HEK293 (cell line): ENCODE results near the gene PNLDC1.

Experiments
- CTCF ChIA-PET: fragments of 350-600 bp; formaldehyde crosslinking; extraction: SDS; loops from one replicate; lab custom pipeline; 2021; ENCODE audit warnings: antibody characterized with exemption; lab: Yijun Ruan, JAX
- POLR2A ChIA-PET: fragments of 300-600 bp; formaldehyde crosslinking; extraction: SDS; loops from one replicate; lab custom pipeline; 2020; ENCODE audit warnings: antibody characterized with exemption, inconsistent platforms; lab: Yijun Ruan, JAX
- H3K27ac ChIP-seq: fragments of 200-500 bp; sonication (Bioruptor generic); 2 replicates; pipeline ENCODE4 v1.5.1; 2014; ENCODE audit warnings: low read depth, low read length, control low read depth, inconsistent platforms; ENCODE audit errors: extremely low read depth
- H3K36me3 ChIP-seq, 2 experiments: fragments of 200-500 bp in 1 of 2; sonication (Bioruptor generic) in 1 of 2; 1 replicate in 1 of 2; 2 replicates in 1 of 2; pipeline ENCODE4 v1.5.1; 2014 to 2017; ENCODE audit warnings: inconsistent platforms in 2 of 2, low read length in 2 of 2; ENCODE audit not compliant: control insufficient read depth in 2 of 2, insufficient read depth in 1 of 2
- H3K4me1 ChIP-seq: fragments of 200-500 bp; sonication (Bioruptor generic); 2 replicates; pipeline ENCODE4 v1.5.1; 2014; ENCODE audit warnings: mild to moderate bottlenecking, low read length, inconsistent platforms; ENCODE audit not compliant: control insufficient read depth, insufficient read depth
- H3K4me3 ChIP-seq: 2 replicates; pipeline ENCODE4 v1.5.1; 2011; ENCODE audit warnings: low read depth, mild to moderate bottlenecking, control low read depth, low read length, moderate library complexity
- H3K9me3 ChIP-seq: fragments of 200-500 bp; sonication (Bioruptor generic); 2 replicates; pipeline ENCODE4 v1.5.1; 2014; ENCODE audit warnings: low read depth, low read length, inconsistent platforms; ENCODE audit not compliant: control insufficient read depth, insufficient read depth
- BCL11B ChIP-seq: fragments of 450-650 bp; formaldehyde crosslinking; IDR thresholded peaks from 2 replicates; pipeline ENCODE4 v1.5.1; 2016; ENCODE audit warnings: low read depth, missing biosample characterization, missing genetic modification characterization
- FEZF1 ChIP-seq: fragments of 450-650 bp; formaldehyde crosslinking; IDR thresholded peaks from 2 replicates; pipeline ENCODE4 v1.5.1; 2016; ENCODE audit warnings: missing biosample characterization, missing genetic modification characterization
- GLIS1 ChIP-seq: fragments of 450-650 bp; formaldehyde crosslinking; IDR thresholded peaks from 2 replicates; pipeline ENCODE4 v1.5.1; 2016; ENCODE audit warnings: missing biosample characterization, missing genetic modification characterization
- YY2 ChIP-seq: fragments of 450-650 bp; formaldehyde crosslinking; IDR thresholded peaks from 2 replicates; pipeline ENCODE4 v1.5.1; 2016; ENCODE audit warnings: missing biosample characterization, missing genetic modification characterization
- ZFHX2 ChIP-seq: fragments of 450-650 bp; formaldehyde crosslinking; conservative IDR thresholded peaks from 2 replicates; pipeline ENCODE4 v1.5.1; 2016; ENCODE audit warnings: missing biosample characterization, missing genetic modification characterization
- ZNF140 ChIP-seq: fragments of 450-650 bp; formaldehyde crosslinking; IDR thresholded peaks from 2 replicates; pipeline ENCODE4 v1.5.1; 2016; ENCODE audit warnings: missing biosample characterization, missing genetic modification characterization
- ZNF169 ChIP-seq: fragments of 450-650 bp; formaldehyde crosslinking; IDR thresholded peaks from 2 replicates; pipeline ENCODE4 v1.5.1; 2016; ENCODE audit warnings: missing biosample characterization, missing genetic modification characterization
- ZNF37A ChIP-seq: fragments of 450-650 bp; IDR thresholded peaks from 2 replicates; pipeline ENCODE4 v1.5.1; 2018; ENCODE audit warnings: missing biosample characterization, missing genetic modification characterization
- ZNF433 ChIP-seq: fragments of 450-650 bp; formaldehyde crosslinking; IDR thresholded peaks from 2 replicates; pipeline ENCODE4 v1.5.1; 2016; ENCODE audit warnings: missing biosample characterization, missing genetic modification characterization, low read depth
- ZNF610 ChIP-seq: fragments of 450-650 bp; formaldehyde crosslinking; IDR thresholded peaks from 2 replicates; pipeline ENCODE4 v1.5.1; 2016; ENCODE audit warnings: missing biosample characterization, missing genetic modification characterization, borderline replicate concordance
- ZNF621 ChIP-seq: fragments of 450-650 bp; formaldehyde crosslinking; IDR thresholded peaks from 2 replicates; pipeline ENCODE4 v1.5.1; 2017; ENCODE audit warnings: missing biosample characterization, missing genetic modification characterization
- ZNF785 ChIP-seq: fragments of 450-650 bp; formaldehyde crosslinking; IDR thresholded peaks from 2 replicates; pipeline ENCODE4 v1.5.1; 2016; ENCODE audit warnings: missing biosample characterization, missing genetic modification characterization
- TF ChIP-seq, protein P1 (sequence below): fragments of 450-650 bp; formaldehyde crosslinking; IDR thresholded peaks from 2 replicates; pipeline ENCODE4 v1.5.1; 2016; ENCODE audit warnings: missing biosample characterization, missing genetic modification characterization
- TF ChIP-seq, protein P2 (sequence below): fragments of 450-650 bp; formaldehyde crosslinking; IDR thresholded peaks from 2 replicates; pipeline ENCODE4 v1.5.1; 2017; ENCODE audit warnings: missing biosample characterization, missing genetic modification characterization
- TF ChIP-seq, protein P3 (sequence below): fragments of 450-650 bp; formaldehyde crosslinking; IDR thresholded peaks from 2 replicates; pipeline ENCODE4 v1.5.1; 2017; ENCODE audit warnings: missing biosample characterization, missing genetic modification characterization

The PNLDC1 gene

DNA sequence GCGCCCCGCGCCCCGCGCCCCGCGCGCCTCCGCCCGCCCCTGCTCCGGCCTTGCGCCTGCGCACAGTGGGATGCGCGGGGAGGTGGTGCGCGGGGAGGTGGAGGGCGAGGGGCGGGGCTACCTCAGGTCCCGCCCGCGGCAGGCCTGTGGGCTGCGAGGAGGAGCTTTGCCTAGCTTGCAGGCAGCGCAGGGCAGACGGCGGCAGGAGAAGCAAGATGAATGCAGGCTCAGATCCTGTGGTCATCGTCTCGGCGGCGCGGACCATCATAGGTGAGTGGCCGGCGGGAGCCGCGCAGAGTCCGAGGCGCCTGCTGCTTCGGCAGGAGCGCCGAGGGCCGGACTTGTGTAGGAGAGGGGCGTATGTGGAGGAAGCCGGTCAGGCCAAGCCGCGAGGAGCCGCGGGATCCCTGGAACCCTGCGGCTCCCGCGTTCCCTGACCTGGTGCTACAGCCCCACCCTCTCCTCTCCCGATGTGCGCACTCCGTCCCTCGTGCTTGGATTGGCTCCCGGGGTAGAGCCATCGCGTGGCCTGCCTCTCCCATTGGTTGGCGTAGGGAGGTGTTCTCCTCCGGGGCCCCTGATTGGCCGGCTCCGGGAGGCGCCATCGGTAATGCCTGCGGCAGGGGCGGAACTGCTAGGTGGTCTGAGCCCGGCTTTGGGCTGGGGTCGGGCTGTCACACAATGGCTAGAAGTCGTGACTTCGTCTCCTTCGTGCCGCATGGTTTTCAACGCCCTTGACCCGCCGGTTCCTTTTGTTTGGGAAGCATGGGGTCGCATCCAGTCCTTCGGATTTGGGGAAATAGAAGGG, 38.0 kb upstream of the PNLDC1 start, which contains the start of gene ACAT2 (continued):
- TF ChIP-seq, protein P1, sequence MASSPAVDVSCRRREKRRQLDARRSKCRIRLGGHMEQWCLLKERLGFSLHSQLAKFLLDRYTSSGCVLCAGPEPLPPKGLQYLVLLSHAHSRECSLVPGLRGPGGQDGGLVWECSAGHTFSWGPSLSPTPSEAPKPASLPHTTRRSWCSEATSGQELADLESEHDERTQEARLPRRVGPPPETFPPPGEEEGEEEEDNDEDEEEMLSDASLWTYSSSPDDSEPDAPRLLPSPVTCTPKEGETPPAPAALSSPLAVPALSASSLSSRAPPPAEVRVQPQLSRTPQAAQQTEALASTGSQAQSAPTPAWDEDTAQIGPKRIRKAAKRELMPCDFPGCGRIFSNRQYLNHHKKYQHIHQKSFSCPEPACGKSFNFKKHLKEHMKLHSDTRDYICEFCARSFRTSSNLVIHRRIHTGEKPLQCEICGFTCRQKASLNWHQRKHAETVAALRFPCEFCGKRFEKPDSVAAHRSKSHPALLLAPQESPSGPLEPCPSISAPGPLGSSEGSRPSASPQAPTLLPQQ (tag by site-specific recombination): peak; percentile 84
- TF ChIP-seq ZNF610: peak; percentile 30; the same call in 1 of the 2 replicates
- TF ChIP-seq ZNF433 (tag by site-specific recombination): no peak
- no peak for TF ChIP-seq ZNF169

DNA sequence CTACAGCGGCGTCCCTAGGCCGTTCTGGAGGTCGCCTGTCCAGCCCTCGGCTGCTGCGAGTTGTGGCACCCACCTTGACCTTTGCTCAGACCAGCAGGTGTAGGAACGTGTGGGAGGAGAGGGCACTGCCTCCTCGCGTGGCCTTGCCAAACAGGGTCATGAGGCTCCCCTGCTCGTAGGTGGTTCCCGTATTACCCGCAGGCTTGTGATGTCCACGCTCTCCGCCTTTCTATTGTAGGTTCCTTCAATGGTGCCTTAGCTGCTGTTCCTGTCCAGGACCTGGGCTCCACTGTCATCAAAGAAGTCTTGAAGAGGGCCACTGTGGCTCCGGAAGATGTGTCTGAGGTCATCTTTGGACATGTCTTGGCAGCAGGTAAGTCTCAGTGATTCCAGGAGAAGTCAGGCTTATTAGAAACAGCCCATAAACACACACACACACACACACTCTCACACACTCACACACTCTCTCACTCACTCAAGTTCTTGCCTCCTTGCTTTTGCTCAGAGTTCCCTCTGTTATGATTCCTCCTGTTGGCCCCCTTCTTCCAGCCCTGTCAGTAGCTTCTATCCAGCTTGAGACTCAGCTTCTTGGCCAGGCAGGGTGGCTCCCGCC, 37.3 kb upstream of the PNLDC1 start:
- peaks cover 20 to 60% of the 10 kb centered on the region in 2 experiments for H3K36me3 ChIP-seq
- TF ChIP-seq BCL11B (tag by site-specific recombination) (peak; percentile 22; the same call in 1 of the 2 replicates), ZNF433 (tag by site-specific recombination) (no peak), ZNF37A (tag by site-specific recombination) (no peak), YY2 (tag by site-specific recombination) (no peak), ZNF140 (no peak), ZNF621 (no peak), ZNF785 (tag by site-specific recombination) (no peak), FEZF1 (tag by site-specific recombination) (no peak), ZFHX2 (tag by site-specific recombination) (peak; percentile 28; the same call in 1 of the 2 replicates)
- TF ChIP-seq, protein P2, sequence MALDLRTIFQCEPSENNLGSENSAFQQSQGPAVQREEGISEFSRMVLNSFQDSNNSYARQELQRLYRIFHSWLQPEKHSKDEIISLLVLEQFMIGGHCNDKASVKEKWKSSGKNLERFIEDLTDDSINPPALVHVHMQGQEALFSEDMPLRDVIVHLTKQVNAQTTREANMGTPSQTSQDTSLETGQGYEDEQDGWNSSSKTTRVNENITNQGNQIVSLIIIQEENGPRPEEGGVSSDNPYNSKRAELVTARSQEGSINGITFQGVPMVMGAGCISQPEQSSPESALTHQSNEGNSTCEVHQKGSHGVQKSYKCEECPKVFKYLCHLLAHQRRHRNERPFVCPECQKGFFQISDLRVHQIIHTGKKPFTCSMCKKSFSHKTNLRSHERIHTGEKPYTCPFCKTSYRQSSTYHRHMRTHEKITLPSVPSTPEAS (tag by site-specific recombination): 0 out of 2 replicates have a peak, but pooled peaks have one; percentile 46
- peak overlapping the region; percentile 64 for H3K4me3 ChIP-seq
- no peaks in the 10 kb centered on the region for H3K9me3 ChIP-seq
- no peaks in the 10 kb centered on the region for H3K4me1 ChIP-seq
- POLR2A ChIA-PET: interaction anchor here (0.6 to 6.3 kb wide), 7 partner anchors 10 to 907 kb away, joined by 3 to 88 read pairs (median 5); partner anchors contain the start of genes MRPL18, TCP1 and WTAP
- peak overlapping the region; percentile 95; the same call in 1 of the 2 replicates for H3K27ac ChIP-seq
- CTCF ChIA-PET: no interaction called here

DNA sequence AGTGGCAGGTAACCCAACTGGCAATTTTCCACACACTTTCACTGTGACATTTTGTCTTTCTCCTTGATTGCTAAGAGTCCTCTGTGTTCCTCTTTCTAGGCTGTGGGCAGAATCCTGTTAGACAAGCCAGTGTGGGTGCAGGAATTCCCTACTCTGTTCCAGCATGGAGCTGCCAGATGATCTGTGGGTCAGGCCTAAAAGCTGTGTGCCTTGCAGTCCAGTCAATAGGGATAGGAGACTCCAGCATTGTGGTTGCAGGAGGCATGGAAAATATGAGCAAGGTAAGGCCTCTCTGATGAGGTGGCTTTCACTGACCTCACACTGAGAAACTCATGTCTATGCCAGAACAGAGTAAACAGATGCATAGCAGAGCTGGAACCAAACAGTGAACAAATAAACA, 33.2 kb upstream of the PNLDC1 start:
- H3K36me3 ChIP-seq: peaks cover 55 to 88% of the 10 kb centered on the region in 2 experiments
- no peak overlapping the region for H3K27ac ChIP-seq
- ChIA-PET CTCF (no interaction called here), POLR2A (interaction anchor here (0.6 to 1.1 kb wide), 3 partner anchors 8 to 23 kb away, joined by 3 to 5 read pairs (median 4); partner anchors contain the start of gene TCP1)
- H3K4me3 ChIP-seq: no peak overlapping the region
- H3K9me3 ChIP-seq: no peaks in the 10 kb centered on the region
- no peaks in the 10 kb centered on the region for H3K4me1 ChIP-seq
- TF ChIP-seq GLIS1 (tag by site-specific recombination): peak; percentile 46; the same call in 1 of the 2 replicates
- TF ChIP-seq, protein P3, sequence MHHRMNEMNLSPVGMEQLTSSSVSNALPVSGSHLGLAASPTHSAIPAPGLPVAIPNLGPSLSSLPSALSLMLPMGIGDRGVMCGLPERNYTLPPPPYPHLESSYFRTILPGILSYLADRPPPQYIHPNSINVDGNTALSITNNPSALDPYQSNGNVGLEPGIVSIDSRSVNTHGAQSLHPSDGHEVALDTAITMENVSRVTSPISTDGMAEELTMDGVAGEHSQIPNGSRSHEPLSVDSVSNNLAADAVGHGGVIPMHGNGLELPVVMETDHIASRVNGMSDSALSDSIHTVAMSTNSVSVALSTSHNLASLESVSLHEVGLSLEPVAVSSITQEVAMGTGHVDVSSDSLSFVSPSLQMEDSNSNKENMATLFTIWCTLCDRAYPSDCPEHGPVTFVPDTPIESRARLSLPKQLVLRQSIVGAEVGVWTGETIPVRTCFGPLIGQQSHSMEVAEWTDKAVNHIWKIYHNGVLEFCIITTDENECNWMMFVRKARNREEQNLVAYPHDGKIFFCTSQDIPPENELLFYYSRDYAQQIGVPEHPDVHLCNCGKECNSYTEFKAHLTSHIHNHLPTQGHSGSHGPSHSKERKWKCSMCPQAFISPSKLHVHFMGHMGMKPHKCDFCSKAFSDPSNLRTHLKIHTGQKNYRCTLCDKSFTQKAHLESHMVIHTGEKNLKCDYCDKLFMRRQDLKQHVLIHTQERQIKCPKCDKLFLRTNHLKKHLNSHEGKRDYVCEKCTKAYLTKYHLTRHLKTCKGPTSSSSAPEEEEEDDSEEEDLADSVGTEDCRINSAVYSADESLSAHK (tag by site-specific recombination): no peak
